NCI-H1436 (cell line): ENCODE measurements around the gene GRIN2C.
A peak's percentile ranks its signal among the peaks of the same experiment; 100 is the strongest.
"Not testable (repeated sequence)": the region's sequence is repeated elsewhere in the genome, so short reads cannot be mapped to it uniquely, and the experiment has no call there.

Experiments used
- DNase-seq: peaks from one replicate; lab custom pipeline; 2025; lab: John Stamatoyannopoulos, UW

Gene GRIN2C

DNA sequence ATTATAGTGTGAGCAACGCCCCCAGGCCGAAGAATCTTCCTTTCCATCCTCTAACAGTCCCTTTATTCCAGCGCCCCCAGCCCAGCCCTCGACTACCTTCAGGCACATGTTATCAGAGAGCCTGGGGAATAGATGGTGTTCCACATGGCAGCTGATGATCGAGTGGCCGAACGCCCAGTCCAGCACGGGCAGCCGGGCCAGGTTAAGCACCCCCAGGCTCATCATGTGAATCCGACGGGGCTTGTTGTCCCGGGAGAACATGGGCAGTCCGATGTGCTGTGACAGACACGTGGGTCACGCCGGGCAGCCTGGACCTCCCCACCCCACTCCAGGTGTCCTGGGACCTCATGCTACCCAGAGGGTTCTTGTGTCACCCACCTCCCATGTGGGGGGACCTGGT, 19.6 kb upstream of the GRIN2C start:
- DNase-seq = no peak

DNA sequence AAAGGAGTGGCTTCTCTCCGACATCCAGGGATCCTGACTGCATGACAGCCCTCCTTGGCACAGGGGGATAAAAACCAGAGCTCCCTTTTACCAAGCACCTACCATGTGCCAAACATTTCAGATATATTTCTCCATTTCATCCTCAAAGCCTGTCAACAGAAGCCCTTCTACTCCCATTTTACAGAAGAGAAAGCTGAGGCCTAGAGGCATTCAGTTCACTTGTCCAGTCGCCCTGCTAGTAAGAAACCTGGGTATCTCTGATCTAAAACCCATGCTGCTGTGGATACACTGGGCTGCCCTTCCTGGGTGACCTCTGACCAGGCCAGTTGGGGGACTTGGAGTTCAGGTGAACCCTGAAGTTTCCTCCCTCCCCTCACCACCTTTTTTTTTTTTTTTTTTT, 19.0 kb upstream of the GRIN2C start:
- no peak for DNase-seq

DNA sequence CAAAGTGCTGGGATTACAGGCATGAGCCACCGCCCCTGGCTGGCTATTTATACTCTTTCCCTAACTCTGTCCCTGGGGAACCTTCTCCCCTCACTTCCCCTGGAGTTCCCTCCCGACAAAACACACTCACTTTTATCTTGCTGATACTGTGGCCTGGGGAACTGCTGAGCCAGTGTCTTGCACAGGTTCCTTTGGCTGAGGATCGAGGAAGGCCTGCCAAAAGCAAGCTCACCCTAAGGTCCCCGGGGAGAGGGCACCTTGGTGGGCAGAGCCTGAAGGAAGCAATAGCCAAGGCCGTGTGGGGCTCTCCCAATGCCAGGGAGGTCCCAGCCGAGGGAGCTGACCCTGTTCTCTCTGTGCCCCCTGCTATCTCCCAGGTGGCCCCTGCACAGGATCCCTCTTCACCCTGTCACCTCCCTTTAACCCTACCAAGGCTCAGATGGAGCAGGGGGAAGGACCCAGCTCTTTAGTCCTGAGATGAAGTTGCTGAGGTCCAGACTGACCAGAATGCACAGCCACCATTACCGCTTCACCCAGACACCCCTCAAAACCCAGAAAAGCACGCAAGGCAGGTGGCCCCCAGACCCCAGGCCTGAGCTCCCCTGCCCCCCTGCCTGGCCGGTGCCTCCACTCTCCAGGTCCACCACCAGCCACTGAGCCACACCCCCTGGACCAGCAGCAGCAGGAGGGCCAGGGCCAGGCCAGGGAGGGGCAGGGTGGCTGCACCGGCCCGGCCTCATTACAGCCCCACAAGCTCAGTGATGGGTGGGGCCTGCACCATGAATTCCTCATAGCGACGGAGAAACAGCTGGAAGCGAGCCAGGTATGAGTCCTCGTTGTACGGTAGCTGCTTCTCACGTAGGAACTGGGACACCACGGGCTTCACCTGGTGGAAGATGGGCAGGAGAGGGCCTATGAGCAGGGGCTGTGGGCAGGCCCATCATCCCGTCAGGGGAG, 18.2 kb upstream of the GRIN2C start:
- DNase-seq = peak; percentile 36

DNA sequence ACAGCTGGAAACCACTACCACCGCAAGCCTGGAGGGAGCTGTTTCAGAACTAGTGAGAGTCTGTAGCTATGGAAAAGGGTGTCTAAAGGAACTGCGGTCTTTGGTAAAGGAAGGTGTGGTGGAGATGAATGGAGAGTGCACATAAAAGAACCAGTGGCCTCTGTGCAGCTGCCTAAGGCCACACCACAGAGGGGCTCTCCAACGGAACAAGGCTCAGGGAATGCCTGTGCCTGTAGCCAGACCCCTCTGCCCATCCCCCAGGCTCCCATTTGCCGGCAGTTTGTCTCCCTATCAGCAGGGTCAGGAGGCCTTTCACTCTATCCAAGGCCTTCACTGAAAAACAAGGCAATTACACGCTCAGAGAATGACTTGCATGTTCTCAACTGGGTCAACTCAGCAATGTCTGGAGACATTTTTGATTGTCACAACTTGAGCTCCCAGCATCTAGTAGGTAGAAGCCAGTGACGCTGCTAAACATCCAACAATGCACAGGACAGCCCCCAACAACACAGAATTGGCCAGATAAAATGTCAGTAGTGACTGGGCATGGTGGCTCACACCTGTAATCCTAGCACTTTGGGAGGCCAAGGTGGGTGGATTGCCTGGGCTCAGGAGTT, 16.4 kb upstream of the GRIN2C start:
- no peak for DNase-seq

DNA sequence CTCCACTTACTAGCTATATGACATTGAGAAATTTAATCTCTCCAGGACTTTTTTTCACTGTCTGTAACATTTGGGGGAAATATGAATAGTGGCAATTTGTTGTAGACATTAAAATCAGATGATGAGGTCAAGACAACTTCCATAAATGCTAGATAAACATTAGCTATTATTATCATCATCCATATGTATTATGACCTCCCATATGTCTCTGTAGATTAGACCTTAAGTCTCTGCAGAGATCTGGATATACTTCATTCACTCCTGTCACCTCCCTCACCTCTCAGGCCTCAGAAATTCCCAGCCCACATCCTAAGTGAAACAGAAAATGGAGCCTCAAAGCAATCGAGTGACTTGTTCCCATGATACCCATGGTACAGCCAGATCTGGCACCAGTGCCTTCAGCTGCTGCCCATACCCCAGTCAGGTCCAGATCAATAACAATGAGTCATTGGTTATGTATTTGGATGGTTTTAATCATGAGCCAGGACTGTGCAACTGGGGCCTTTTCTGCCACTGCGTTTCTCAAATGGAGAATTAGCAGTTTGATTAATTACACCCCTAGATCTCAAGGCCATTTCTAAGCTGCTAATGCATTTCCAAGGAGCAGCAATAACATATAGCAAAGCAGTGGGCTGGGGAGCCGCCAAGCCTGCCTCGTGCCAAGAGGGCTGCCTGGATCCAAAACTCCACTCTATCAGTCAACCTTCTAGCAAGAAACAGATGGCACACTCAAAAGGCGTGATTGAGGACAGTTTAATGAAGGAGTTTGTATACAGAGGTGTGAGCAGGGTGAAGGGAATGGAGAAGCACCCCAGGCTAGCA, 15.7 kb upstream of the GRIN2C start:
- no peak for DNase-seq

DNA sequence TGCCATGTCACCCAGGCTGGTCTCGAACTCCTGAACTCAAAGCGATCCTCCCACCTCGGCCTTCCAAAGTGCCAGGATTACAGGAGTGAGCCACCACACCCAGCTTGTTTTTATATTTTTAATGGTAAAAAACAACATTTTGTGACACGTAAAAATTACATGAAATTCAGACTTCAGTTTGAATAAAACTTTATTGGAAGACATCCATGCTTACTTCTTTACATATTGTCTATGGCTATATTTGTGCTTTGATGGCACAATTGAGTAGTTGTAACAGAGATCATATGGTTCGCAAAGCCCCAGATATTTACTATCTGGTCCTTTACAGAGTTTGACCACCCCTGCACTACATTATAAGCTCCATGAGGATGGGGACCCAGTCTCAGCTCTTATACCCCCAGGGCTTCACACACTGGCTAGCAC, 14.9 kb upstream of the GRIN2C start:
- DNase-seq = no peak

DNA sequence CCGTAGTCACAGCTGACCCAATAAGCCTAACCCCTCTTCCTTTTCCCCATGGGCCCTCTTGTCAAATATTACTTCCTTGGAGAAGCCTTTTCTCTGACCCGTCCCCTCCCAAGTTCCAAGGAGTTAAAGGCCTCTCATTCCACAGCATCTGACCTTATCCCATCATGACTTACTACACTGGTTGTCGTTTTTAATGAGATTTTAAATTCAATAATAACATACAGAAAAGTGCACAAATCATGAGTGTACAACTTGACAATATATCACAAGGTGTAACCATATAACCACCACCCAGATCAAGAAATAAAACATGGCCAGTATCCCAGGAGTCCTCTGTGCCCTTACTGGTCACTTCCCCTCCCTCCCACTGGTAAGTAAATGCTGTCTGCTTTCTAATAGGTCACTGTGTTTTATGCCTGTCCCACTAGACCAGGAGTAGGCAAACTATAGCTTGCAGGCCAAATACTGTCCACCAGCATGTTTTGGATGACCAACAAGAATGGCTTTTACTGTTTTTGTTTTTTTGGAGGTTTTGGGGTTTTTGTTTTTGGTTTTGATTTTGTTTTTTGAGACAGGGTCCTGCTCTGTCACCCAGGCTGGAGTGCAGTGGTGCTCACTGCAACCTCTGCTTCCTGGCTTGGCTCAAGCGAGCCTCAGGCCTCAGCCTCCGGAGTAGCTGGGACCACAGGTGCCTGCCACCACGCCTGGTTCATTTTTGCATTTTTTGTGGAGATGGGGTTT, 14.4 kb upstream of the GRIN2C start:
- no peak for DNase-seq

DNA sequence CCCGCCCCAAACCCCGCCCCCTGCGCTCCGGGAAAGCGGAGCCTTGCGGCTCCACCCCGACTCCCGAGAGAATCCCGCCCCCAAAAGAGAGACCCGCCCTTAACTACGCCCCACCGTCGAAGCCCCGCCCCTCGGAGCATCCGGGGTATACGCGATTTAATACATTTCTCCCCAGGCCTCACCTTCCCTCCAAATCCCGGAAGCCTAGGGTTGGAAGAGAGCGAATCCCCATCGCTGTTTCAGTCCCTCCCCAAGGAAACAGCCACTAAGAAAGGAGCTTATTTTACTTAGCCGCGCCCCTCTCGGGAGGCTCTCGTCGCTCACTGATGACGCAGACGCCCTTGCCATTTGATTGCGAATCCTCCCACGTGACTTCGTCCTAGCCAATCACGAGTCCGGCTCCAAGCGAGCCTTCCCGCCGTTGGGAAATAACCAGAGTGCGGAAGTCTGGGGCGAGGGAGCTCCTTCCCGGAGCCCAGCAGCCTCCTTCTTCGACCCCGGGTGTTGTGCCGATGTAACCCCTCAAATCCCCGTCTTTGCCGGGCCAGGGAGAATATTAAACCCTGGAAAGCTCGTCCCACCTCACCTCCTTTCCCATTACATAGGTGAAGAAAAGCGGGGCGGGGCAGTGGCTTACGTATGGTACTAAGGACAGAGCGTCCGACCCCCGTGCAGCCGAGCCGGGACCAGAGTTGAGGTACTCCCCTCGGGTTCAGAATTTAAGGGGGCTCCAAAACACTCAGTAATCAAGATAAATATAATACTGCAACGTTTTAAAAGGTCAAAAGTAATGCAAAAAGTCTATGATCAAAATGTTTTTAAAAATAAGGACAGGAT, 13.6 kb upstream of the GRIN2C start:
- DNase-seq = peak; percentile 100

DNA sequence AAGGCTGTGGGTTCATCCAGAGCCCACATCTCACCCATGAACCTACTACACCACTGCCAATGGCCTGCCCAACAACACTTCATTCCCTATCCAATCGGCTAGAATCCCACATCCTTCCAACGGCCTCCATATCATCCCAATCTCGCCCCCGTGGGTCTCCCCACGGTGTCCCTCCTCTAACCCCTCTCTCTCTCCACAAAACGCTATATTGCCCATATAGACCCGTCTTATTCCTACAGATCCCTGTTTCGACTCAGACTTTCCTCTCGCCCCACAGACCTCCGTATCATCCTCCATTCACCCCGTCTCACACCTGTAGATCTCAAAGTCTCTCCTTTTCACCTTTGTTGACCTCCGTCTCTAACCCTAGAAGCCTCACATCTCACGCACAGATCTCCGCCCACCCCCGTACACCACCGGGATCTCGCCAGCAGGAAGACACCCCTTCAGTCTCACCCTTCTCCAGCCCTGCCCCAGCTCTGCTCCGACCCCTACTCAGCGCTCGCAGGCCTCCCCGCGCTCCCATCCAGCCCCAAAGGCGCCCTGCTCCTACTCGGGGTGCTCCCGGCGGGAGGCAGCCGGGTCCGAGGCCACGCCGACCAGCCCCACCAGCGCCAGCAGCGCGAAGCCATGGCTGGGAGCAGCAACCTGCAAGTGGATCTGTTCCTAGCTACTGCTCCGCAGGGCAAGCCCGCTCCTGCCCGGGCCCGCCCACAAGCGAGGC, 12.8 kb upstream of the GRIN2C start, which contains the start of gene FDXR:
Gene FDXR (minus strand): TSS at position 682 of the 724 bp plus-strand sequence. CDS start 50 bp downstream, at position 632.
- peak; percentile 50 for DNase-seq

DNA sequence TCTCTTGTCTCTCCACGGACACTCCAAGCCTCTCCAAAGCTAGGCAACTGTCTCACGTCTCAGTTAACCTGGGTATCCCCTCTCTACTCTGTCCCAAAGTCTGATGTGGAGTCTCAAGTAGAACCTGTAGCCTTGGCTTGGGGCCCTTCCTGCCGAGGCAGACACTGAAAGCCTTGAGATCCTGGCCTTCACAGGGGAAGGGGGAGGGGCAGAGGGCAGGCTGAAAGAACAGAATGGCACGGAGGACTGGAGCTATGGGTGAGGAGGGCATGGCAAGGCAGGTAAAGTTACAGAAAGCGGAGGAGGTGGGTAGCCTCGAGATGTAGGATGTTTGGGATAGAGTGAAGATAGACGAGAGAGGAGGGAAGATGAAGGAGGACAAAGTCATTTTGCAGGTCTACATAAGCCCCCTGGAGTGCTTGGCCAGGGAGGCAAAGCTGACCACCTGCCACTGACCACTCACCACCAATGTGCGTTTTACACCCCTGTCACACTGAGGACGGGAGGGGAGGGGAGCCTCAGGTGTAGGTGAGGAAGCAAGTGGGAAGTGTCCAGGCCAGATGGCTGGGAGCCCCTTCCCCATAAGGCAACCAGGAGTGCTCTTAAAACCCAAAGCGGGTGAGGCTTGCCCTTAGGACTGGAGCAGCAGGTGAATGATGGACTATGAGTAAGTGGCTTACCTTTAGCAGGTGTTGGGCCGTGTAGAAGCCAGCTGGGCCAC, 11.8 kb upstream of the GRIN2C start:
- no peak for DNase-seq

DNA sequence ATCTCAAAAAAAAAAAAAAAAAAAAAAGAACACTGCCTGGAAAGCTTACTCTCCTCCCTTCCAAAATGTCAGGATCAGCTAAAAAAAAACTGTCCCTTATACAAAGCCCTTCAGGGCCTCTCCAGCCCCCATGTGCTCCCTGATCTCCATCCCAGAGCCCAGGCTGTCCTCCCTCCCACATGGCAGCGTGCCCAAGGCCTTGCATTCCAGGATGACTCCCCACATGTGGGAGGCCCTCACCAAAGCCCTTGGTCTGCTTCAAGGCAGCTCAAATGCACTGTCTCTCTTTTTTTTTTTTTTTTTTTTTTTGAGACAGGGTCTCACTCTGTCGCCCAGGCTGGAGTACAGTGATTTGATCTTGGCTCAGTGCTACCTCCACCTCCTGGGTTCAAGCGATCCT, 10.8 kb upstream of the GRIN2C start:
- DNase-seq = no peak

DNA sequence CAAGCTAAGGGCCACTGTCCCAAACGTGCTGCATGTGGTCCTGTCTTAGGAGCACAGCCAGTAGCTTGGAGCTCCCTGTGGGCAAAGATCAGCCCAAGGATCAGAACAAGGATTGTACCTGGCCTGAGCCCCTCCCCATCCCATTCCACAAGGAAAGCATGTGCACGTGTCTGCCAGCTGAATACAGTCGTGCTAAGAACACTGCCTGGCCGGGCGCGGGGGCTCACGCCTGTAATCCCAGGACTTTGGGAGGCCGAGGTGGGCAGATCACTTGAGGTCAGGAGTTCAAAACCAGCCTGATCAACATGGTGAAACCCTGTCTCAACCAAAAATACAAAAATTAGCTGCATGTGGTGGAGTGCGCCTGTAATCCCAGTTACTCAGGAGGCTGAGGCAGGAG, 10.3 kb upstream of the GRIN2C start:
- not testable (repeated sequence) for DNase-seq

DNA sequence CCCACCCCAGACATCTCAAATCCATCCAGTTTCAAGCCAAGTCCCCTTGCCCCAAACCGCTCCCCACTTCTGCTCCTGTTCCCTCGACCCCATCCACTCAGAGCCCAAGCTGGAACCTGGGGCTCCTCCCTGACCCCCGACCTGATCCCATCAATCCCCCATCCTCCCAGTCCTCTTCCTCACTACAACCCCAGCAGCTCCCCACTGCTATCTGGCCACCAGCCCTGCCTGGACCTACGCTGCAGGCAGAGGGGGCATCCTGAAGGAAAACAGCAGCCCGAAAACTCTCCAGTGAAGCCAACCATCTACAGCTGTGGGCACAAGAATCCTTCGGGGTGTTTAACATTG, 9.2 kb upstream of the GRIN2C start:
- no peak for DNase-seq

DNA sequence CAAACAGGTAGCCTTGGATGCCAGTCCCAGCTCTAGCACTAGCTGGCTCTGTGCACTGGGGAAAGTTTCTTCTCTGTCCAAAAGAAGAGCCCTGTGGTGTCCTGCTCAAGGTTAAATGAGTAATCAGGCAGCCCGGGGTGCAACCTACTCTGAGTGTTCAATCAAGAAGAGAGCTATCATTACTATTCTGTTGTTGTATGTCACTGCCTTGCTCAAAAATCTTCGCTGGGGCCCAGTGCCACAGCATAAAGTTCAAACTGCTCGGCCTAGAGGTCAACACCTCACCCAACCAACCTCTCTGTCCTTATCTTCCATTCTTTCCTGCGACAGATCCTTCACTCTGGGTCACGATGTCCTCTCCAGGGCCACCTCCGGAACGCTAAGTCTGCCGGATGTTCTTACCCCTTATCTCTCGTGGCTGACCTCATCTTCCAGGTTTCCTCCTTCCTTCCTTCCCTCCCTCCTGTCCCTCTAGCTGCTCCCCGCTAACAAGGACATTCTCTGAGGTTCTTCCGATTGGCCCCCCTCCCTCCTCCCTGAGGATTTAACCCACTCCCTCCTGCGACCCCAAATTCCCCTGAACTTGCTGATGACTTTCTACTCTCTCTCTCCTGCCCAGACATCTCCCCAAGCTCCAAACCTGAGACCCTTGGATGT, 8.7 kb upstream of the GRIN2C start:
- no peak for DNase-seq

DNA sequence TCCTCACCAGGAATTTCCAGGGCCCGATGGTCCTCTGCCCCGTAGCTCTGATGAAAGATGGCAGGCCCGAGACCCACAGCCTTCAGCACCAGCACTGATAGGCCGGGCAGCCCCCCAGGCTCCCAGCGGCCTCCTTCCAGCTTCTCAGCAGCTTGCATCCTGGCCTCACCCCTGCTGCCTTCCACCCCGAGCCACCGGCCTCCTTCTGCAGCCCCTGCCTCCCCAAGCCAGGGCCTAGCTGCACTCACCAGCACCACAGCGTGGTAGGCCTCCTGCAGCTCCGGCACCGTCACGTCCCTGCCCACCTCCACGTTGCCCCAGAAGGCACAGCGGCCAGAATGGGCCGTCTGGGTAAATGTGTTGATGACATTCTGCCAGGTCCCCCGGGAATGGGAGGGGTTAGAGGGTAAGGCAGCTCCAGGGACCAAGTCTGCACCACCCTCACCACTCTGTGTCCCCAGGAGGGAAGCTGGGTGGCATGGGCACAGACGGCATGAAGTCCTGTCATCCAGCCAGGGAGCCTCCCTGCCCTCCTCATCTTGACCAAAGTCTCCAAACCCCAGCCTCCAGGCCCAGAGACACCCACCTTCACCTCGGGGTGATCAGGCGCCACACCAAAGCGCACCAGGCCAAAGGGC, 6.6 kb upstream of the GRIN2C start:
- DNase-seq = no peak

DNA sequence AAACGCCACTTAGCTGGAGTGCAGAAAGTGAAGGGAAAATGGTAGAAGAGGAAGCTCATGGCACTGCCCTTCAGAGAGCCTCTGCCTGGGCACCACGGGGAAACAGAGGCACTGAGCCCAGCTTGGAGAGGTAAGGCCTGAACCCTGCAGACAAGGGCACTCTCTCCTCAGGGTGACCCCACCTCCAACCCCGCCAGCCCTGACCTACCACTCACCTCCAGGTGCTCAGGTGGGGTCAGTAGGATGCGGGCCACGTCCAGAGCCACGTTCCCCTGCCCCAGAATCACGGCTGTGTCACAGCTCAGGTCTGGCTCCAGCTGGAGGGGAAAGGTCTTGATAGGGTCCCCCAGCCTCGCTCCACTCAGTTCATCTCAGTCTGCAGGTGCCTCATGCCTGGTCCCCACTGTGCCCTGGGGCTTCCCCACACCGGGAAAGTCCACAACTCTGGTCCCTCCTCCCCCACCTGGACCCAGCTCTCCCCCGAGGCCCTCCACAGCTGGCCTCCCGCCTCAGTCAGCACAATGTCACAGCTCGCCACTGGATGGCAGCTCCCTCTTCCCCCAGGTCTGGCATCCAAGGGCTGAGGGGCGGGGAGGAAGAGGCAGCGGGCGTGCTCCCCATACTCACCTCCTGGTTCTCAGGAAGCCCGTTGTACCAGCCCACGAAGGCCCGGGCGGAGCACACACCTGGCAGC, 6.0 kb upstream of the GRIN2C start:
- no peak for DNase-seq

DNA sequence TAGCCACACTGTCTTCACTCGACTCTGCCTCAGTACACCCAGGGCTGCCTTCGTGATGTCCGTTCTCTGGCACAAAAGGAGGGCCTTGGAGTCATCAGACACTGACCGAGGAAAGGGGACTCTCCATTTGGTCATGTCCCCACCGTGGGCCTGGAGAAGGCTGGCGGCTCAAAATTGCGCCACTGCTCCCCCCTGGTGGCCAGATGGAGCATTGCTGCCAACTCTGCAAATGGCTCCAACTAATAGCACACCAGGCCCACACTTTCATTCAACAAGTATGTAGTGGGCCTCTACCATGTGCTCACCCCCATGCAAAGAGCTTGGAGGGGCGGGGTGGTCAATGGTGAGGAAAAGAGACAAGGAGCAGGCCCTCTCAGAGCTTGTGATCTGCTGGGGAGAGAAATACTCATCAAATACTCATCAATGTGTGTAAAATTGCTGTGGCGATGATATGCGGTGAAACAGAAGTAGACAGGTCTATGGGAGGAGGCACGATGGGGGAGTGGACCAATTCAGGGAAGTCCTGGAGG, 5.2 kb upstream of the GRIN2C start:
- peak; percentile 30 for DNase-seq
